ENCODE measurements around the gene JAM3.

Gene JAM3

DNA sequence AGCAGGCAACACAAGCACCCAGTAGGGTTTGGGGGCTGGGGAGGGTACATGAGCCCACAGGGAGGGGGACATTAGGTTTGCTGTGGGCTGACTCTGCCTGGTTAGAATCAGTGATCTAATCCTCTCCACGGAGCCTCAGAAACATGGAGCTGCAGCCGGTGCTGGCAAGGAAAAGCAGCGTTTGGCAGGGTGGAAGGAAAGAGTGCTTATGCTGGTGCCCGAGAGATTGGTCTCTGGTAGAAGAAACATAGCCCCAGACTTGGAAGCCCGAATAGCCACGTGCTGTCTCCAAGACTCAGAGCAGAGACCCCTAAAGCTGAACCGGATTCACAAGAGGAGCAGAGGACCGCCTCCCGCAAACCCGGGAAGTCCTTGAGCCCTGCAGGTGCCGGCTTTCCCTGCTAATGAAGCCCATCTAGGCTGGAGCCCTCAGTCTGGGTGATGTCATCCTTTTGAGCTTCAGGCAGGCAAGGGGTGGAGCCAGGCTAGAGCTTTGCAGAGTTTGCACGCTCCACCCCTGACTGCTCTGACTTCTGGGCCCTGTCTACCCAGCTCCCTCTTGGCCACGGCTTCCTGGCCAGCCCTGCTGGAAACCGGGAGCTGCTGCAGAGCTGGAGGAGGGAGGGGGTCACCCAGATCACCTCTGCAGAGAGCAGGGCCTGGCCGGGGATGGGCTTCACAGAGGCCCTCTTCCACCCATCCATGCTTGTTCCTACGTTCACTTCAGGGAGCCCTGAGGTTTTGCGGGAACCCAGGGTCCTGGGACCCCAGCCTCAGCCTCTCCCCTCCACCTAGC is 35.0 kb upstream of the JAM3 start:
- Histone ChIP-seq H3K4me3 (ENCODE audit: insufficient read length, low read depth) (no peak overlapping the region), H3K4me1 (ENCODE audit: insufficient read depth, insufficient read length) (peaks cover 21% of the 10 kb centered on the region), H3K27me3 (ENCODE audit: insufficient read depth, insufficient read length) (peaks cover 15% of the 10 kb centered on the region), H3K9ac (ENCODE audit: insufficient read length, low read depth) (peak overlapping the region; percentile 71), H3K9me3 (ENCODE audit: insufficient read depth, low read length) (no peaks in the 10 kb centered on the region), H3K36me3 (ENCODE audit: insufficient read depth, insufficient read length, low read length) (no peaks in the 10 kb centered on the region)
- TF ChIP-seq YY1 (IDR thresholded peaks at IDR 0.05; ENCODE audit: insufficient read depth, insufficient read length) (no peak), ZNF274 (IDR thresholded peaks at IDR 0.05; ENCODE audit: low read depth, low read length) (no peak), SUZ12 (IDR thresholded peaks at IDR 0.05; ENCODE audit: extremely low read depth, insufficient read depth, insufficient read length) (no peak)
- DNase-seq (ENCODE audit: low read depth, low spot score), result peak; percentile 90

GRCh38 chr11:134034496-134035381 is 34.1 kb upstream of the JAM3 start:
- Histone ChIP-seq H3K9me3 (ENCODE audit: insufficient read depth, low read length) (no peaks in the 10 kb centered on the region), H3K4me1 (ENCODE audit: insufficient read depth, insufficient read length) (peaks cover 21% of the 10 kb centered on the region), H3K4me3 (ENCODE audit: insufficient read length, low read depth) (no peak overlapping the region), H3K27me3 (ENCODE audit: insufficient read depth, insufficient read length) (peaks cover 6% of the 10 kb centered on the region), H3K9ac (ENCODE audit: insufficient read length, low read depth) (peak overlapping the region; percentile 51), H3K36me3 (ENCODE audit: insufficient read depth, insufficient read length, low read length) (no peaks in the 10 kb centered on the region)
- DNase-seq (ENCODE audit: low read depth, low spot score), result no peak
- TF ChIP-seq ZNF274 (IDR thresholded peaks at IDR 0.05; ENCODE audit: low read depth, low read length) (no peak), SUZ12 (IDR thresholded peaks at IDR 0.05; ENCODE audit: extremely low read depth, insufficient read depth, insufficient read length) (no peak)

GRCh38 chr11:134036492-134037045 is 32.3 kb upstream of the JAM3 start:
- Histone ChIP-seq H3K27me3 (ENCODE audit: insufficient read depth, insufficient read length) (no peaks in the 10 kb centered on the region), H3K4me1 (ENCODE audit: insufficient read depth, insufficient read length) (peaks cover 18% of the 10 kb centered on the region), H3K9me3 (ENCODE audit: insufficient read depth, low read length) (no peaks in the 10 kb centered on the region), H3K36me3 (ENCODE audit: insufficient read depth, insufficient read length, low read length) (no peaks in the 10 kb centered on the region), H3K9ac (ENCODE audit: insufficient read length, low read depth) (peak overlapping the region; percentile 67), H3K4me3 (ENCODE audit: insufficient read length, low read depth) (peak overlapping the region; percentile 54)
- peak; percentile 25 for DNase-seq (ENCODE audit: low read depth, low spot score)
- no peak for TF ChIP-seq ZNF274 (IDR thresholded peaks at IDR 0.05; ENCODE audit: low read depth, low read length)
- TF ChIP-seq SUZ12 (IDR thresholded peaks at IDR 0.05; ENCODE audit: extremely low read depth, insufficient read depth, insufficient read length), result no peak

- no peaks in the 10 kb centered on the region for H3K27me3 ChIP-seq (ENCODE audit: insufficient read depth, insufficient read length)
- DNase-seq (ENCODE audit: low read depth, low spot score), result peak; percentile 28
- H3K4me3 ChIP-seq (ENCODE audit: insufficient read length, low read depth), result peak overlapping the region; percentile 54
- H3K4me1 ChIP-seq (ENCODE audit: insufficient read depth, insufficient read length), result peaks cover 21% of the 10 kb centered on the region
- peak overlapping the region; percentile 67 for H3K9ac ChIP-seq (ENCODE audit: insufficient read length, low read depth)
- no peaks in the 10 kb centered on the region for H3K9me3 ChIP-seq (ENCODE audit: insufficient read depth, low read length)
- no peak for TF ChIP-seq ZNF274 (IDR thresholded peaks at IDR 0.05; ENCODE audit: low read depth, low read length)
- no peak for TF ChIP-seq YY1 (IDR thresholded peaks at IDR 0.05; ENCODE audit: insufficient read depth, insufficient read length)
- no peak for TF ChIP-seq SUZ12 (IDR thresholded peaks at IDR 0.05; ENCODE audit: extremely low read depth, insufficient read depth, insufficient read length)
- no peaks in the 10 kb centered on the region for H3K36me3 ChIP-seq (ENCODE audit: insufficient read depth, insufficient read length, low read length)
These were observed 31.6 kb upstream of the JAM3 start for GRCh38 chr11:134037046-134037908.

- Histone ChIP-seq H3K36me3 (ENCODE audit: insufficient read depth, insufficient read length, low read length) (no peaks in the 10 kb centered on the region), H3K9me3 (ENCODE audit: insufficient read depth, low read length) (no peaks in the 10 kb centered on the region), H3K27me3 (ENCODE audit: insufficient read depth, insufficient read length) (no peaks in the 10 kb centered on the region), H3K4me1 (ENCODE audit: insufficient read depth, insufficient read length) (peaks cover 10% of the 10 kb centered on the region), H3K9ac (ENCODE audit: insufficient read length, low read depth) (no peak overlapping the region), H3K4me3 (ENCODE audit: insufficient read length, low read depth) (no peak overlapping the region)
- DNase-seq (ENCODE audit: low read depth, low spot score), result no peak
- no peak for TF ChIP-seq YY1 (IDR thresholded peaks at IDR 0.05; ENCODE audit: insufficient read depth, insufficient read length)
These were observed 29.9 kb upstream of the JAM3 start for GRCh38 chr11:134038897-134039470.

- no peak for DNase-seq (ENCODE audit: low read depth, low spot score)
- Histone ChIP-seq H3K9ac (ENCODE audit: insufficient read length, low read depth) (no peak overlapping the region), H3K9me3 (ENCODE audit: insufficient read depth, low read length) (no peaks in the 10 kb centered on the region), H3K4me1 (ENCODE audit: insufficient read depth, insufficient read length) (peaks cover 7% of the 10 kb centered on the region), H3K36me3 (ENCODE audit: insufficient read depth, insufficient read length, low read length) (no peaks in the 10 kb centered on the region), H3K4me3 (ENCODE audit: insufficient read length, low read depth) (no peak overlapping the region), H3K27me3 (ENCODE audit: insufficient read depth, insufficient read length) (no peaks in the 10 kb centered on the region)
- TF ChIP-seq SUZ12 (IDR thresholded peaks at IDR 0.05; ENCODE audit: extremely low read depth, insufficient read depth, insufficient read length) (no peak), YY1 (IDR thresholded peaks at IDR 0.05; ENCODE audit: insufficient read depth, insufficient read length) (no peak), ZNF274 (IDR thresholded peaks at IDR 0.05; ENCODE audit: low read depth, low read length) (no peak)
These were observed 29.0 kb upstream of the JAM3 start for GRCh38 chr11:134039726-134040385.
